Measurements from ENCODE around the gene FBXW12.

The FBXW12 gene

GRCh38 chr3:48423883-48424695, 52.1 kb downstream of the FBXW12 start:
- no peak for DNase-seq

- DNase-seq: no peak
Measured at GRCh38 chr3:48425281-48425812, 53.3 kb downstream of the FBXW12 start.

GRCh38 chr3:48426401-48426909, 54.4 kb downstream of the FBXW12 start:
- no peak for DNase-seq

- no peak for DNase-seq
Measured at GRCh38 chr3:48426944-48427629, 55.1 kb downstream of the FBXW12 start.

DNA sequence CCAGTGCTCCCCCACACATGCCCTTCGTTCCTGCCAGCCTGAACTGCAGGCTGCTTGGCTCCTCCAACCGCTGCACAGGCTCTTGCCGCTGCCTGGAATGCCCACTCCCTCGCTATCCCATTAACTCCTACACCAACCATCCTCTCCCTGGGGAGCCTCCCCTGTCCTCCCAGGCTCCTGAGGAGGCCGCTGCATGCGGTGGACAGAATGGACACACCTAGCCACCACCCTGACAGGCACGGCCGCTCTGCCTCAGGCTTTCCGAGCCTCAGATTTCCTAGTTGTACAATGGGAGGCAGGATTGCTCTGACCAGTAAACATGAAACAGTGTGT, 55.6 kb downstream of the FBXW12 start:
- no peak for DNase-seq

- no peak for DNase-seq
Measured at GRCh38 chr3:48428088-48428571, 56.1 kb downstream of the FBXW12 start.

DNA sequence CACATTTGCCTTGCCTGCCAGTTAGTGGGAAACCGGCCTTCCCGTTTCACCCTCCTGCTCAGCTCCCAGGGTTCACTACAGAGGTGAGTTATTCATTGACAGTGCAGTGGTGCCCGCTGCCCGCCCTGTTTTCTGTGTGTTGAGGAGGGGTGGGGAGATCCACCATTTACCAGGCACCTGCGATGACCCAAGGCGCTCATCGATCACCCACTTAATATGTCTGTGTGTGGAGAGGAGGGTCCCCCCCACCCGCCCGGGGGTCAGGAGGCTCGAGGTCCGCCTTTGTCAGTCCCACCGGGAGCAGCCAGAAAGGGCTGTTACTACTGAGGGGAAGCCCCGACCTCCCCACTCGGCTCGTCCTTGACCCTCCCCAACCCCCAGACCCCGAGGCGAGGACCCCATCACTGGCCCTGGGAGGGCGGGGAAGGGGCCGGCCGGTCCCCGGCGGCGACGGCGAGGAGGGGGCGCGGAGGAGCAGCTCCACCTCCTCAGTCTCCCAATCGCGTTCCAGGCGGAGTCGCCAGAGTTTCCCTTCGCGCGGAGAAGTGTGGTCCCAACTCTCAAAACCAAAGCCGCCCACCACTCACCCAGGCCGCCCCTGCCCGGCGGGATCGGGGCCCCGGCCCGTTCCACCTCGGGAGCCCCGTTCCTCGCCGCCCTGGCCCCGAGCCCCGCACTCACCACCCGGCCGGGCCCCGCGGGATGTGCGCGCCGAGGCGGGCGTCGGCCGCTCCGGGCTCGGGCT, 56.7 kb downstream of the FBXW12 start:
- no peak for DNase-seq

DNA sequence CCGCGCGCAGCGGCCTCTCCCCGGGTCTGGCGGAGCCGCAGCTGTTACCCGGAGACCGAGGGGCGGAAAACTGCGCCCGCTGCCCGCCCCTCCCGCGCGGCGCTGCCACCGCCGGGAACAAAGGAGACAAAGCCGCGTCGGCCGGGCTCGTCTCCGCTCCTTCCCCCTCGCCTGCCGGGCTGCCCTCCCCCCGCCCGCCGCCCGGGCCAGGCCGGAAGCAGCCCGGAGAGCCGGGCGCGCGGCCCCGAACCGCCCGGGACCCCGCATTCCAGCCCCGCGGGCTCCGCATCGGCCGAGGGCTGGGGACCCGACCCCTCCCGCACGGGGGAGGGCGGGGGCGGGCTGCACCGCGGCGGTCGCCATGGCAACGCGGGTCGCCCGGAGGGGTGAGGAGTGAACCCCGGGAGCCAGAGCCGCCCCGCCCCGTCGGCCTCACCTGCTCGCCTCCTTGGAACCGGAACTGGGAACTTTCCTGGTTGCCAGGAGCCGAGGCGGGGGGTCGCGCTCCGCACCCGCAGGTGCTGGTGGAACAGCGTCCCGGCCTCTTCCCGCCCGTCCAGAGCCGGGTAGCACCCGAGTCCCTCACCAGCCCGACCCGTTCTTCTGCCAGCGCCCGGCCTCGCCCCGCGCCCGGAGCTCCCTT, 57.4 kb downstream of the FBXW12 start:
- DNase-seq: peak; percentile 60

GRCh38 chr3:48429960-48430707, 58.1 kb downstream of the FBXW12 start, which contains the start of gene PLXNB1:
Gene PLXNB1, minus strand, starts transcription at chr3:48430086. Its CDS starts 5,475 bp downstream, at chr3:48424611.
- peak; percentile 82 for DNase-seq

- no peak for DNase-seq
Measured at GRCh38 chr3:48430708-48431101, 58.7 kb downstream of the FBXW12 start.

DNA sequence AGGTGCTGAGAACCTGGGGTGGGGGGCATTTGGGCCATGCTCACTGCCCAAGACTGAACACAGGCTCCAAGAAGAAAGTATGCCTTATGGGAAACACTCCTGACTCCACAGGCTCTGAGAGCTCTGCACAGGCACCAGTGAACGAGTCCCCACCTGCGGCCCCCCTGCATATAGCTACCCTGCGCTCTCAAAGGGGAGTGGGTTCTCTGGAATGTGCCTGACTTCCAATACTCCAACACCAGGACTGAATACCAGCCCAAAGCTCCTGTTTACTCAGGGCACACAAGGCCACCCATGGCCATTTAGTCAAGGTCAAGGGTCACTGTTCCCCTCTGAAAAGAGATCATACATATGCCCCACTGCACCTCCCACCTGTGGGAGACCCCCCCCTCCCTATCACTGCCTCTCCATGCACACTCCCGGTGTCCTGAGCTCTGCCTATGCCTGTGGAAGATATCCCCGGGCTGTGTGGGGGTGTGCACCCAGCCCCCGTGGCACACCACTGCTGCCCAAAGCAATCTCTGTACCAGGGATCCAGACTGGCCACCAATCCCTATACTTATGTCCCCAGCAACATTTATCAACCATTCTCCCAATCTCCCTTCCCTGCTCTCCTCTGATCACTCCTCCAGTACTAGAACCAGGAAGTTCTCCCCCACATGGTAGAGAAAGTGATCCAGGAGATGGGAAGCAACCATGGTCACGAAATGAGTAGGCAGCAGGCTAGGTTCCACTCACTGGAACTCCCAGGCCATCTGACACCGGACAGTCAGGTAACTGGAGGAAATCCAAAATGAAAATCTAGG, 59.4 kb downstream of the FBXW12 start:
- DNase-seq: no peak

GRCh38 chr3:48432411-48433371, 60.7 kb downstream of the FBXW12 start:
- no peak for DNase-seq

DNA sequence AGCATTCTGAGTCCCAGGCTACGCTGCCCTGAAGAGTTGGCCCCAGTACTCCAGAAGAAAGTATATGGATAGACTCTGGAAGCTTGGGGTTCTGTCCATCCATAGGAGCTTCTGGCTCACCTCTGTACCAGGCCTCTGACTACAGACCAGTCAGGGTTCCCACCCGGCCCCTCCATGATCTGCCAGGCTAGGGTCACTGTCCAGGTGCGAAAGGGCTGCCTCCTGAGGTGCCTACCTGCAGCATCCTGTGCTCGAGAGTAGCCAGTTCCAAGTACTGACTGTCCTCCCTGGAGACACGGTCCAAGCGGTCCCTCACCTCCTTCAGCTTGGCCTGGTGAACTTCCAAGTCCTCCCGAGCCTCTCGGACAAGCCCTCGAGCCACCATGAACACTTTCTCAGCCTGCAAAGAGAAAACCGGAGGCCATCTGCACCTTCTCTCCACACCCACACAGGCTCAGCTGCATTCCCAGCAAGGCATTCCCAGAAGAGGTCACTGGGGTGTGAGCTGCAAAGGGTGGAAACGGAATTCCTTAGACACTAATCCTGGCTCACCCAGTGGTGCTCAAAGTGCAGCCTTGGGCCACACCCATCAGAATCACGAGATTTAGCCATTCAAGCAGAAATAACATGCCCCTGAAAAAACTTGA, 61.6 kb downstream of the FBXW12 start:
- no peak for DNase-seq

DNA sequence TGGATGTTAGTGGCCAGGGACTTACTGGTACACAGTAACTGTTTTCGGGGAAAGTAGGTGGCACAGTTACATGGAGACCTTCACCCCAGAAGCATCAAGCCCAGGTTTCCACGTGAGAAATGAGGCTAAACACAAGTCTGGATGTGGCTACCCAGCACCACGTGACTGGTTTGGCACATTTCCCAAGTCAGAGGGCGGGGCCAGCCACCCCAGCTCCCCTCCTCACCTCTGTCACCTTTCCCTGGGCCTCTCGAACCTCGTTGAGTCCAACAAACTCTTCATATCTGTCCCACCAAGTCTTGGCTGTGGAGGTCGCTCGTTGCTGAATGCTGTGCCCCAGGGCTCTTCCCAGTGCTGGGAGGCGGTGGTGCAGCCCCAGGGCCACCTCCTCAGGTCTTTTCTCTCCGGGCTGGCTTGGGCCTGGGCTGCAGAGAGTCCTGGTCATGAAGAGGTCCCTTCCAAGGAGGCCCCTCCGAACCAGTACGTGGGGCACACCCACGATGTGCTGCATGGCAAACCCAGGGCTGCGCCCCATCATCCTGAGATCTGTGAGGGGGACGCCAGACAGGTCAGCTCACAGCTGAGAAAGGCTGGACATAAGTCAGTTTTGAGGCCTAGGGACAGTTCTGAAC, 62.7 kb downstream of the FBXW12 start:
- DNase-seq: no peak

- DNase-seq: no peak
Measured at GRCh38 chr3:48435223-48435595, 63.2 kb downstream of the FBXW12 start.

- peak; percentile 41 for DNase-seq
Measured at GRCh38 chr3:48435774-48436476, 63.9 kb downstream of the FBXW12 start.

DNA sequence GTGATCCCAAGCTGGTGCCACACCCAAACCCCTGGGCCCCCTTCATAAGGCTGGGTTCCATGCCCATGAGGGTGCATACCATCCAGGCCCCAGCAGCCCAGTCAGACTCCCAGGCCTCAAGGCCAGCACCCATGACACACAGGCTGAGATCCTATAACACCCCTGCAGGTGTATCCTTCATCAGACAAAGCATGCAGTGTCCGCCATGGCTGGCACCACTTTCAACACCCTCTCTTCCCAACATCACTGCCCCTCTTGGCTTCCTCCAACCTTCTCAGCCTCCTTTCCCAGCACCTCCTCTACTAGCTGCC, 64.4 kb downstream of the FBXW12 start:
- DNase-seq: no peak

DNA sequence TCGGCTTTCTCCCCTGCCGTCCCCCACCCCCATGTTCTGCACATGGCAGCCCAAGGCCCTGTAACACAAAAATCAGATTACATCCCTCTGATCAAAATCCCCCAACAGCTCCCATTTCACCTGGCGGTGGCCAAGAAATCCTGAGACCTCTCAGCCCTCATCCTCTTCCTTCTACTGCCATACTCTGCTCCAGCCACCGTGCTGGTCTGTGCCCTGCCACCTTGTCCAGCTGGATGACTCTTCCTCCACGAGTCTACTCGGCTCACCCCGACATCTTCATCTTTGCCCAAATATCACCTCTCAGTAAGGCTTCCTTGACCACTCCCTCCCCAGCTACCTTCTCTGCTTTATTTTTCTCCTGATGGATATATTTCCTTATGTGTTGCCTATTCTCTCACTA, 64.8 kb downstream of the FBXW12 start:
- no peak for DNase-seq
